CD4-positive, alpha-beta T cell (primary cell): ENCODE data around the gene C14orf180. TPM values are rescaled to one million over a fixed set of nuclear protein-coding genes. Genes with fewer than 3 reads are reported as not detected.

Experiments used
- ATAC-seq: fragments of 200-7000 bp; cut with Tn5 transposase; one replicate; pipeline ENCODE4 v1.10.0; 2022; ENCODE audit warnings: mild to moderate bottlenecking; ENCODE audit not compliant: poor library complexity
- CTCF ChIA-PET: fragments of 350-600 bp; sonication (Branson Sonifier 250); formaldehyde crosslinking; loops from one replicate; lab custom pipeline; 2021; ENCODE audit warnings: antibody characterized with exemption, inconsistent platforms; lab: Charles Lee
- POLR2A ChIA-PET: fragments of 350-600 bp; sonication (Branson Sonifier 250); formaldehyde crosslinking; loops from one replicate; lab custom pipeline; 2021; ENCODE audit warnings: antibody characterized with exemption, inconsistent platforms; lab: Charles Lee
- DNase-seq, 14 experiments: peaks; one replicate each; pipeline ENCODE4 v3.0.0-alpha.2; 2013 to 2020; ENCODE audit warnings: mixed read lengths in 2 of 14
- H3K27ac ChIP-seq, 2 donors: one replicate each; pipeline versions ENCODE4 v1.5.1 to v1.7.0; 2013; ENCODE audit warnings: low read length in 2 of 2, low read depth in 1 of 2, mild to moderate bottlenecking in 1 of 2
- H3K27me3 ChIP-seq, 2 experiments: 1 replicate in 1 of 2; 2 replicates in 1 of 2; pipeline versions ENCODE4 v1.6.1 to v1.7.0; 2013; ENCODE audit warnings: low read length in 2 of 2, control low read depth in 1 of 2, mild to moderate bottlenecking in 1 of 2, moderate library complexity in 1 of 2; ENCODE audit not compliant: insufficient read depth in 2 of 2, control insufficient read depth in 1 of 2
- H3K36me3 ChIP-seq: one replicate; pipeline ENCODE4 v1.6.1; 2013; ENCODE audit warnings: low read length, control low read depth; ENCODE audit not compliant: insufficient read depth
- H3K4me1 ChIP-seq: one replicate; pipeline ENCODE4 v1.6.1; 2013; ENCODE audit warnings: low read length, control low read depth; ENCODE audit not compliant: insufficient read depth
- H3K4me3 ChIP-seq: one replicate; pipeline ENCODE4 v1.5.1; 2013; ENCODE audit warnings: mild to moderate bottlenecking, low read length, moderate library complexity
- H3K9me3 ChIP-seq, 2 experiments: 1 replicate in 1 of 2; 2 replicates in 1 of 2; pipeline versions ENCODE4 v1.6.1 to v1.7.0; 2013; ENCODE audit warnings: low read length in 2 of 2, mild to moderate bottlenecking in 2 of 2, control low read depth in 1 of 2, moderate library complexity in 1 of 2; ENCODE audit not compliant: control insufficient read depth in 1 of 2, insufficient read depth in 1 of 2
- H3K27ac Mint-ChIP-seq: one replicate; pipeline ENCODE4 v1.8.0; 2020; ENCODE audit warnings: mixed read lengths
- H3K27me3 Mint-ChIP-seq: one replicate; pipeline ENCODE4 v1.8.0; 2021; ENCODE audit warnings: mixed read lengths
- H3K36me3 Mint-ChIP-seq: one replicate; pipeline ENCODE4 v1.8.0; 2021; ENCODE audit warnings: low read depth, mixed read lengths
- H3K4me1 Mint-ChIP-seq: one replicate; pipeline ENCODE4 v1.8.0; 2021; ENCODE audit warnings: low read depth, mixed read lengths
- H3K4me3 Mint-ChIP-seq: one replicate; pipeline ENCODE4 v1.8.0; 2020; ENCODE audit warnings: mild to moderate bottlenecking, mixed read lengths
- H3K9me3 Mint-ChIP-seq: one replicate; pipeline ENCODE4 v1.8.0; 2020; ENCODE audit warnings: mixed read lengths
- intact Hi-C, 2 experiments: fragments of 100-400 bp; cut with DNase I in 1 of 2; cut with micrococcal nuclease in 1 of 2; formaldehyde crosslinking; loops; one replicate each; pipeline versions ENCODE4 v1.15.1 to v1.9.0; 2023 to 2025; cut with DNase I, micrococcal nuclease
- total RNA-seq, 174 experiments: library from RNA in 2 of 174; stranded (reverse) in 2 of 174; gene quantifications; one replicate each; pipeline ENCODE4 v1.2.3 and lab custom pipeline; 2021 to 2026
- TF ChIP-seq, protein P1 (sequence below): fragments of 200-600 bp; IDR thresholded peaks from one replicate; pipeline ENCODE4 v1.8.0; 2022; ENCODE audit warnings: antibody characterized with exemption, mild to moderate bottlenecking

C14orf180 gene
- total RNA-seq, 2 experiments from 2014 or later: not detected

- no peak for ATAC-seq
- Mint-ChIP-seq H3K36me3 (peaks cover 4% of the 10 kb centered on the region), H3K27me3 (peaks cover 9% of the 10 kb centered on the region), H3K4me3 (no peak overlapping the region), H3K9me3 (peaks cover 4% of the 10 kb centered on the region), H3K27ac (no peak overlapping the region), H3K4me1 (no peaks in the 10 kb centered on the region)
- no peaks in the 10 kb centered on the region for H3K36me3 ChIP-seq
- H3K27ac ChIP-seq: no peak overlapping the region
- intact Hi-C loops: no loop called here
- no peak for DNase-seq
- ChIA-PET CTCF (no interaction called here), POLR2A (no interaction called here)
- H3K4me1 ChIP-seq: no peaks in the 10 kb centered on the region
- H3K9me3 ChIP-seq: peaks cover 20 to 22% of the 10 kb centered on the region in 2 experiments
- no peaks in the 10 kb centered on the region for H3K27me3 ChIP-seq
- no peak overlapping the region for H3K4me3 ChIP-seq
- TF ChIP-seq, protein P1, sequence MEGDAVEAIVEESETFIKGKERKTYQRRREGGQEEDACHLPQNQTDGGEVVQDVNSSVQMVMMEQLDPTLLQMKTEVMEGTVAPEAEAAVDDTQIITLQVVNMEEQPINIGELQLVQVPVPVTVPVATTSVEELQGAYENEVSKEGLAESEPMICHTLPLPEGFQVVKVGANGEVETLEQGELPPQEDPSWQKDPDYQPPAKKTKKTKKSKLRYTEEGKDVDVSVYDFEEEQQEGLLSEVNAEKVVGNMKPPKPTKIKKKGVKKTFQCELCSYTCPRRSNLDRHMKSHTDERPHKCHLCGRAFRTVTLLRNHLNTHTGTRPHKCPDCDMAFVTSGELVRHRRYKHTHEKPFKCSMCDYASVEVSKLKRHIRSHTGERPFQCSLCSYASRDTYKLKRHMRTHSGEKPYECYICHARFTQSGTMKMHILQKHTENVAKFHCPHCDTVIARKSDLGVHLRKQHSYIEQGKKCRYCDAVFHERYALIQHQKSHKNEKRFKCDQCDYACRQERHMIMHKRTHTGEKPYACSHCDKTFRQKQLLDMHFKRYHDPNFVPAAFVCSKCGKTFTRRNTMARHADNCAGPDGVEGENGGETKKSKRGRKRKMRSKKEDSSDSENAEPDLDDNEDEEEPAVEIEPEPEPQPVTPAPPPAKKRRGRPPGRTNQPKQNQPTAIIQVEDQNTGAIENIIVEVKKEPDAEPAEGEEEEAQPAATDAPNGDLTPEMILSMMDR: no peak
Observed at GRCh38 chr14:104632781-104633180, 53.2 kb downstream of the C14orf180 start.

GRCh38 chr14:104633276-104634137, 53.9 kb downstream of the C14orf180 start:
- ChIA-PET POLR2A (no interaction called here), CTCF (no interaction called here)
- Mint-ChIP-seq H3K4me1 (no peaks in the 10 kb centered on the region), H3K9me3 (peaks cover 4% of the 10 kb centered on the region), H3K27ac (no peak overlapping the region), H3K27me3 (peaks cover 16% of the 10 kb centered on the region), H3K36me3 (peaks cover 4% of the 10 kb centered on the region), H3K4me3 (no peak overlapping the region)
- Histone ChIP-seq H3K36me3 (no peaks in the 10 kb centered on the region), H3K4me1 (no peaks in the 10 kb centered on the region), H3K9me3 (peaks cover 13 to 19% of the 10 kb centered on the region in 2 experiments), H3K27me3 (no peaks in the 10 kb centered on the region), H3K4me3 (no peak overlapping the region), H3K27ac (no peak overlapping the region)
- TF ChIP-seq, protein P1: no peak
- DNase-seq: no peak
- ATAC-seq: no peak
- intact Hi-C loops: no loop called here

DNA sequence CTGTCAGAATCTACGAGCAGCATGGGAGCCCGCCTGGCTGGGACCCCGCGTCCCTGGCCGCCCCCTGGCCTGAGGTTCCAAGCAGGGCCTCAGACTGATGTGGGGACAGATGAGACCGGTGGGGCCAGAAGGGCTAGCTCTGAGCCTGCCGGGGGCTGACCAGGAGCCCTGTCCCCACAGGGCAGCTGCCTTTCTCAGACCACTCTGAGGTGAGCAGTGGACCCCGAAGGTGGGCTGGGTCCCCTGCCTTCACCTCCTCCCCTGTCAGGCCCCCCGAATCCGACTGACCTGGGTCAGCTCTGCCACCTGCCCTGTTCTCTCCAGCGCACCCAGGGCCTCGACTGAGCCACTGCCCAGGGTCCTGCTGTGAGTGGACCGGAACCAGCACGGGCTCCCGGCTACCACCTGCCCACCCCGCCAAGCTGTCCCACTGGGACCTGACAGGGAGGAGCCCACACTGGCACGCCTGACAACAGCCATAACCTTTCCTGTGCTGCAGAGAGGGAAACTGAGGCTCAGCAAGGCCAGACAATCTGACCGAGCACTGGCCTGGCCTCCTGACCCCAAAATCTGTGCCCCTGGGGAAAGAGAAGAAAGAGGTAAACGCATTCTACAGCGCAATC, 54.7 kb downstream of the C14orf180 start:
- peaks cover 8 to 12% of the 10 kb centered on the region in 2 experiments for H3K9me3 ChIP-seq
- H3K36me3 Mint-ChIP-seq: no peaks in the 10 kb centered on the region
- intact Hi-C loops: no loop called here
- no peaks in the 10 kb centered on the region for H3K4me1 Mint-ChIP-seq
- TF ChIP-seq, protein P1: no peak
- no peaks in the 10 kb centered on the region for H3K4me1 ChIP-seq
- H3K27me3 ChIP-seq: peaks cover 0 to 1% of the 10 kb centered on the region in 2 experiments
- no peak overlapping the region for H3K27ac Mint-ChIP-seq
- H3K36me3 ChIP-seq: no peaks in the 10 kb centered on the region
- no peaks in the 10 kb centered on the region for H3K9me3 Mint-ChIP-seq
- no peak overlapping the region for H3K4me3 Mint-ChIP-seq
- ATAC-seq (no peak), DNase-seq (no peak)
- H3K4me3 ChIP-seq: no peak overlapping the region
- ChIA-PET CTCF (no interaction called here), POLR2A (no interaction called here)
- peaks cover 16% of the 10 kb centered on the region for H3K27me3 Mint-ChIP-seq
- no peak overlapping the region for H3K27ac ChIP-seq
